ENCODE results near the gene CACNA1B. TPM values are rescaled to one million over a fixed set of nuclear protein-coding genes. Genes with fewer than 3 reads are reported as not detected.

CACNA1B gene
- total and polyA plus RNA-seq, 2 donors from 2014 or later = 0.03 TPM; not detected in 1

DNA sequence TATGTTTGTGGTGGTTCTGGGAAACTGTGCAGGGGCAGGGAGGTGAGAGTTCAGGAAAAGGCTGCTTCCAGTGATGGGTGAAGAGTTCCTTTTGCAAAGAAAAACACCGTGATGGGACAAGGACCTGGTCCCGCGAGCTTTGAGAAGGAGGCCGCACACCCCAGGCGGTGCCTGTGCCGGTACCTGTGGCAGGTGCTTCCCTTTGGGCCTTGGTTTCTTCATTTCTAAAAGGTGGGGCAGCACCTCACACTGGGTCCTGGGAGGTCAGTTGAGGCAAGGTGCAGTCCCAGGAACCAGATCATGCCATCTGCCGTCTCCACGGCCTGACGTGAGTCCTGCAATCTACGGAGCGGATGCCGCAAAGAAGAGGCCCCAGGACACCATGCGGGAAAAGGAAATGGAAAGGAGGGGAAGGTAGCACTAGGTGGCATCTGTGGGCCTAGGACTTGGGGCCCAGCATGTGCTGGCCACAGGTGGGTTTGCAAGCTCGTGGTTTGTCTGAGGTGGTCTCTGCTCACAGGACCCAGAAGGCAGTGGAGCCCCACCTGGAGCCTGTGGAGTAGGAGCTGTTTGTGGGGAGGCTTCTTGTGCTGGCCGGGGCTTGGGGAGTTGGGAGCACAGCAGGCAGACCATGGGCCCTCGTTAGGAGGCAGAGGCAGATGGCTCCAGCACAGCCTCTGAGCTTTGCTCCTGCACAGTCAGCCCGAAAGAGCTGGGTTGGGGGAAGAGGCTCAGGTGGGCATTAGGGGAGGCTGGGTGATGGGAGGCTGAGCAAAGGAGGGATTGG, 131.6 kb downstream of the CACNA1B start:
- H3K4me3 ChIP-seq (ENCODE audit: low read length in 3 of 3) = no peak overlapping the region
- H3K9ac ChIP-seq (ENCODE audit: low read length in 3 of 3) = no peak overlapping the region
- FAIRE-seq (no peak), DNase-seq (peak in 1 of 5 donors; percentile 51)
- no peaks in the 10 kb centered on the region for H3K27me3 ChIP-seq (ENCODE audit: control insufficient read depth, insufficient read depth, low read length)
- intact Hi-C loops (cut with DNase I) = no loop called here
- H3K27ac ChIP-seq (ENCODE audit: low read depth in 2 of 2, low read length in 2 of 2) = no peak overlapping the region
- no peaks in the 10 kb centered on the region for H3K36me3 ChIP-seq (ENCODE audit: control insufficient read depth in 2 of 3, insufficient read depth in 3 of 3, low read length in 3 of 3)
- TF ChIP-seq, protein P1, sequence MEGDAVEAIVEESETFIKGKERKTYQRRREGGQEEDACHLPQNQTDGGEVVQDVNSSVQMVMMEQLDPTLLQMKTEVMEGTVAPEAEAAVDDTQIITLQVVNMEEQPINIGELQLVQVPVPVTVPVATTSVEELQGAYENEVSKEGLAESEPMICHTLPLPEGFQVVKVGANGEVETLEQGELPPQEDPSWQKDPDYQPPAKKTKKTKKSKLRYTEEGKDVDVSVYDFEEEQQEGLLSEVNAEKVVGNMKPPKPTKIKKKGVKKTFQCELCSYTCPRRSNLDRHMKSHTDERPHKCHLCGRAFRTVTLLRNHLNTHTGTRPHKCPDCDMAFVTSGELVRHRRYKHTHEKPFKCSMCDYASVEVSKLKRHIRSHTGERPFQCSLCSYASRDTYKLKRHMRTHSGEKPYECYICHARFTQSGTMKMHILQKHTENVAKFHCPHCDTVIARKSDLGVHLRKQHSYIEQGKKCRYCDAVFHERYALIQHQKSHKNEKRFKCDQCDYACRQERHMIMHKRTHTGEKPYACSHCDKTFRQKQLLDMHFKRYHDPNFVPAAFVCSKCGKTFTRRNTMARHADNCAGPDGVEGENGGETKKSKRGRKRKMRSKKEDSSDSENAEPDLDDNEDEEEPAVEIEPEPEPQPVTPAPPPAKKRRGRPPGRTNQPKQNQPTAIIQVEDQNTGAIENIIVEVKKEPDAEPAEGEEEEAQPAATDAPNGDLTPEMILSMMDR (IDR thresholded peaks at IDR 0.05; ENCODE audit: borderline replicate concordance, extremely low read depth, insufficient read depth) = no peak
- H3K4me1 ChIP-seq (ENCODE audit: control insufficient read depth in 2 of 3, insufficient read depth in 2 of 3, low read depth in 1 of 3, low read length in 3 of 3) = no peaks in the 10 kb centered on the region
- H3K9me3 ChIP-seq (ENCODE audit: control insufficient read depth in 2 of 3, insufficient read depth in 1 of 3, low read length in 3 of 3) = no peaks in the 10 kb centered on the region

DNA sequence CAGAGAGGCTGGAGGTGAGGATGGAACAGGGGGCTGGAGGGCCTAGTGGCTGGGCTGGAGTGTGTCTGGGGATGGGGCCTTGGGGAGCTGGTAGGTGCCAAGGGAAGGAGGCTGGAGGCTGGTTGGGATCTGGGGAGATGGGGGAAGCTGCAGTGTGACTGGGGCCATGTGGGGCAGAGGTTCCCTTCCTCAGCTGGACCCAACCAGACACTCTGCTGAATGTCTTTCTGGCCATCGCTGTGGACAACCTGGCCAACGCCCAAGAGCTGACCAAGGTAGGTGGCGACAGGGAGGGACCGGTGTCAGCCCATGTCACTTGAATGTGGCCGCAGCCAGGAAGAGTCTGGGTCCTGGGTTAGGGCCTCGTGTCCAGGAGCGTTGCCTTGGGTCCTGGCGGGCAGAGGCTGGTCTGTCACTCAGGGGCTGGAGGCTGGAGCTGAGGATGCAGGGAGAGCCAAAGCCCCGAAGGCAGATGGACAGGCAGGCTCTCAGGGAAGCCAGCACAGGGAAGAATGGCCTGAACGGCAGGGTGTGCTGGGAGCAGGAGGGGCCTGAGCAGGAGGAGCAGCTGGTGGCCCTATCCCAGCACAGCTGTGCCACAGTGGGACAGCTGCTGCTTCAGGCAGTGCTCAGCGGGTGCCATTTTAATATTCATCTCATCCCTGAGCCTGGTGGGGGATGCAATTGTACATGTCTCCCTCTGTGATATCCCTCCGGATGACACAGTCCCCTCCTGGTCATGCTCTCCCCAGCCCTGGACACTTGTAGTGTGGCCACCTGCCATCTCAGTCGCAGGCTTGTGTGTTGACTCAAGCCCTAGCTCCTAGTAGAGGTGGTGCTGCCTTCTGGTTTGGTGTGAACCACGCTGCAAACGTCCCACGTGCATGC, 132.5 kb downstream of the CACNA1B start:
- peak in 2 of 5 donors; percentile 31 to 32 for DNase-seq
- H3K27me3 ChIP-seq (ENCODE audit: control insufficient read depth, insufficient read depth, low read length) = no peaks in the 10 kb centered on the region
- no peaks in the 10 kb centered on the region for H3K36me3 ChIP-seq (ENCODE audit: control insufficient read depth in 2 of 3, insufficient read depth in 3 of 3, low read length in 3 of 3)
- no peaks in the 10 kb centered on the region for H3K9me3 ChIP-seq (ENCODE audit: control insufficient read depth in 2 of 3, insufficient read depth in 1 of 3, low read length in 3 of 3)
- intact Hi-C loops (cut with DNase I) = no loop called here
- TF ChIP-seq, protein P1 (IDR thresholded peaks at IDR 0.05; ENCODE audit: borderline replicate concordance, extremely low read depth, insufficient read depth) = no peak
- no peak overlapping the region for H3K27ac ChIP-seq (ENCODE audit: low read depth in 2 of 2, low read length in 2 of 2)
- FAIRE-seq = no peak
- H3K4me1 ChIP-seq (ENCODE audit: control insufficient read depth in 2 of 3, insufficient read depth in 2 of 3, low read depth in 1 of 3, low read length in 3 of 3) = no peaks in the 10 kb centered on the region
- H3K4me3 ChIP-seq (ENCODE audit: low read length in 3 of 3) = no peak overlapping the region
- no peak overlapping the region for H3K9ac ChIP-seq (ENCODE audit: low read length in 3 of 3)

DNA sequence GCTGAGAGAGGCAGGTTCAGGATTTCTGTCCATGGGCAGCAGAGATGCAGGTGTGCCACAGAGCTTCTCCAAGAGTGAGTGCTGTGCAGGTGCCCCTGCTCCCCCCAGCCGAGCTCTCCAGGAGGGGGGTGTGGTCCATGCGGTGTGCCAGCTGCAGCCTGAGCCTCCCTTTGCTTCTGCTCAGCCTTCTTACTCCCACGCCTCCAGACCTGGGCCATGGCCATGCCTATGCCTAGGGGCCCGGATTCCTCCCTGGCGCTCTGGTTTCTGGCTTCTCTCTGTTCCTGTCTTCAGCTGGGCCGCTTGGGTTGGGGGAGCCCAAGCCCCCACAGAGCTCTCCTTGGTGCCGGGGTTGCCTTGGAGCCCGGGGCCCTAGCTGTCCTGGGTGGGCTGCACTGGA, 133.3 kb downstream of the CACNA1B start:
- FAIRE-seq = no peak
- no peaks in the 10 kb centered on the region for H3K4me1 ChIP-seq (ENCODE audit: control insufficient read depth in 2 of 3, insufficient read depth in 2 of 3, low read depth in 1 of 3, low read length in 3 of 3)
- H3K36me3 ChIP-seq (ENCODE audit: control insufficient read depth in 2 of 3, insufficient read depth in 3 of 3, low read length in 3 of 3) = no peaks in the 10 kb centered on the region
- H3K9ac ChIP-seq (ENCODE audit: low read length in 3 of 3) = no peak overlapping the region
- TF ChIP-seq, protein P1 (IDR thresholded peaks at IDR 0.05; ENCODE audit: borderline replicate concordance, extremely low read depth, insufficient read depth) = no peak
- no peak overlapping the region for H3K27ac ChIP-seq (ENCODE audit: low read depth in 2 of 2, low read length in 2 of 2)
- H3K4me3 ChIP-seq (ENCODE audit: low read length in 3 of 3) = no peak overlapping the region
- H3K9me3 ChIP-seq (ENCODE audit: control insufficient read depth in 2 of 3, insufficient read depth in 1 of 3, low read length in 3 of 3) = no peaks in the 10 kb centered on the region
- intact Hi-C loops (cut with DNase I) = no loop called here
- H3K27me3 ChIP-seq (ENCODE audit: control insufficient read depth, insufficient read depth, low read length) = no peaks in the 10 kb centered on the region
- DNase-seq = peak in 1 of 5 donors; percentile 27

All from kidney (tissue), 14 donors.